NCI-H1105 treated with DMSO at 0.1 percent for 48 hours (cell line): ENCODE data around the gene ZDHHC11.
A peak's percentile ranks its signal among the peaks of the same experiment; 100 is the strongest.
"Not testable (repeated sequence)": the region's sequence is repeated elsewhere in the genome, so short reads cannot be mapped to it uniquely, and the experiment has no call there.

Experiments
- DNase-seq: peaks from one replicate; lab custom pipeline; 2025; lab: John Stamatoyannopoulos, UW

ZDHHC11 gene

GRCh38 chr5:811384-811783 lies 39.4 kb downstream of the ZDHHC11 start:
- DNase-seq: not testable (repeated sequence)

- DNase-seq: not testable (repeated sequence)
Observed at GRCh38 chr5:807719-808514, 42.9 kb downstream of the ZDHHC11 start.

- no peak for DNase-seq
Observed at GRCh38 chr5:801472-801871, 49.3 kb downstream of the ZDHHC11 start.

DNA sequence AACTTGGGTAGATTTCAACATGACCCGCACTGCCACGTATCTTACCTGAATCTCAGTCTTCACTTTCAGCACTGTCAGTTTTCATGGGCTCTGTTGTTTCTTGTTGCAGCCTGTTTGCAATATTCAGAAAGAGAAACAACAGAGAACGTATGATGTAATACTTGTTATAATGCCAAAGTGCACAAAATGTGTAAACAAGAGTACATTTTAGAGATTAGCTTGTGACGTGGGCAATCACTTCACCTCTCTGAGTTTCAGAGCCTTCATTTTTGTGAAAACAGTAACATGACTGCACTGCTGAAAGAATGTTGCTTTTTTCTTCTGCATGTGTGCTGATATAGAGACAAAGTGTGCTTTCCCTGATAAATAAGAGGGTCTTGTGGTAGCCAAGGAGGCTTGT lies 49.7 kb downstream of the ZDHHC11 start:
- not testable (repeated sequence) for DNase-seq

DNA sequence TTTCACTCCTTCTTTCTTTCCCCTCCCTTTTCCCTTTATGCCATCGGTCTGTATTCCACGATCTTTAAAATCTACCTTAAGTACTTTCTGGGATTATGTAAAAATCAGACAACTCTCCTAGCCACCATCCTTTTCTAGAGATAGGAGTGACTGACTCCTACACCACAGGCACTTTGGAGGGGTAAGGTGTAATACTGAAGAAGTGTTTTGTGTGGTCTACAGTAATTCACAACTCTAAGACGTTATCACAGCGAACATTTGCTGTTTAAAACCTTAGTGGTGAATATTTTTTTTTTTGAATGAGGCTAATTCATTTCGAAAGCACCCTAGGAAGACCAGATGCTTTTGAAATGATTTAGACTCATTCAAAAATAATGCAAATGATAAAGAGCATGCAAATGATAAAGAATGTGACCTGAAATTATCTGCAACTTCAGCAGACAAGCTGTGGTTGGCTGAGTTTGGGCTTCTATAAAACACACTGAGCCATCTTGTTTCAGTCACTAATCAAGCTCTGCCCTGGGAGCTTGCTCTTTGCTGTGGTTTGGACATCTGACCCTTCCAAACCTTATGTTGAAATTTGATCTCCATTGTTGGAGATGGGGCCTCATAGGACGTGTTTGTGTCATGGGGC lies 52.2 kb downstream of the ZDHHC11 start:
- not testable (repeated sequence) for DNase-seq

DNA sequence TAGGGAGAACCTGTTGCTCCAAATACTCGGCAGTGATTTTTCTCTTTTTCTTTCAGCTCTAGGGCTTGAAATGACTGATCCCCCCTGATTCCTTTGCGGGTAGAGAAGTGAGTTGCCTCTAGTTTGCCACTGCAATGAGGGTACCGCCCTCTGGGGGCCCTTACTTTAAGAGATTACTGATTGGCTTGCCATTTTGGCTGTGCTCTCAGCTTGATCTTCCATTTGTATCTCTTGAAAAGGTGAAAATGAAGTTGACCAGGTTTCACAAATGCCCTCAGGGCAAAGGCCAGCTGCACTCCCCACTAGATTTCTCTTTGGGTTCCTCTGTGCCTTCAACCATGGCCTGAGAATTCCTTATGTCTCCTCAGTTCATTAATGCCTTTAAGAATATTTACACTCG lies 52.8 kb downstream of the ZDHHC11 start:
- not testable (repeated sequence) for DNase-seq

- DNase-seq: not testable (repeated sequence)
Observed at GRCh38 chr5:795873-796272, 54.9 kb downstream of the ZDHHC11 start.

- DNase-seq: not testable (repeated sequence)
Observed at GRCh38 chr5:794948-795347, 55.8 kb downstream of the ZDHHC11 start.

DNA sequence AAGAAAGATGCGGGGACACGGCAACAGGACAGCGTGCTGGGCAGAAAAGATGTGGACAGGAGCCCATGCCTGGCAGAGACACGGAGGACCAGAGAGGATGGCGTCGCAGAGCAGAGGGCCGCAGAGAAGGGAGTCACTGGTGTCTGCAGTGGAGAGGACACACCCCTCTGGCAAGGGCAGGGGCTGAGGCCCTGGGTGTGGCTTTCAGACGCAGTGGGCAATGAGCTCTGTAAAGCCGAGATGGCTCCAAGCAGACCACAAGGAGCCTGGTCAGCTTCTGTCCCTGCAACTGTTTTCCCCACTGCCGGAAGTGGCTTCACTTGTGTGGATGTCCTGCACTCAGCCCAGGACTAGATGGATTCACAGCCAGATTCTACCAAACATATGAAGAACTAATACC lies 62.1 kb downstream of the ZDHHC11 start:
- not testable (repeated sequence) for DNase-seq

GRCh38 chr5:787857-788233 lies 62.9 kb downstream of the ZDHHC11 start:
- DNase-seq: not testable (repeated sequence)

- not testable (repeated sequence) for DNase-seq
Observed at GRCh38 chr5:787224-787856, 63.4 kb downstream of the ZDHHC11 start.

- peak; percentile 13 for DNase-seq
Observed at GRCh38 chr5:785181-785705, 65.5 kb downstream of the ZDHHC11 start.

DNA sequence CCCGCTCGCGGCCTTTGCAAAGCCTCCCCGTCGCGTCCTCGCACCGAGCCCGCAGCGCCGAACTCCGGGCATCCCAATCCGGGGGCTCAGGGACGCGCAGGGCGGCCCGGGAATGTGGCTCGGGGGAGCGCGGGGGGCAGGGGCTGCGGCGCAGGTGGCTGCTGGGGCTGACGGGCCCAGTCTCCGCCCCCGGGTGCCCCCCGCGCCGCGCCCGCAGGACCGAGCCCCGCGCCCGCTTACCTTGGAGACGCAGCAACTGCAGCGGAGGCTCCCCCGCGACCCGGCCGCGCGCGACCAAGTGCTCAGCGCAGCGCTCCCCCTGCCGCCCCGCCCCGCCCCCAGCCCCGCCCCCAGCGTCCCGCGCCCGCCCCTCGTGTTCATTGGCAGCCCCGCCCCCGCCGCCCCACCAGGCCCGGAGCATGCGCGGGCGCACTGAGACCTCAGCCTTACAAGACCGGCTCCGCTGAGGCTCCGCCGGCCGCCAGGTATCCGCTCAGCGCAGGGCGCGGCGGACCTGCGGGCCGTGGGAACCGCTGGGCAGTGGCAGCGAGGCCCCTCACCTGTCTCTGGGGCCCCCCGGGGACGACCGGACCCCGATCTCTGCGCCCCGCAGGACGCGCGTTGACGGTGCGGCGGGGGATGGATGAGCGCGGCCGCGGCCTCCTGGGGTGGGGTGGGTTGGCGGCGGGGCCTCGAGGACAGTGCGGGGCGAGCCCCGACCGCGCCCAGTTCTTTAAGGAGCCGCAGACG lies 66.2 kb downstream of the ZDHHC11 start, which contains the start of gene ZDHHC11B:
ZDHHC11B (minus strand) TSS at position 302 of the 750 bp plus-strand sequence. CDS start 17,810 bp downstream, outside the sequence.
- DNase-seq: peak; percentile 87

DNA sequence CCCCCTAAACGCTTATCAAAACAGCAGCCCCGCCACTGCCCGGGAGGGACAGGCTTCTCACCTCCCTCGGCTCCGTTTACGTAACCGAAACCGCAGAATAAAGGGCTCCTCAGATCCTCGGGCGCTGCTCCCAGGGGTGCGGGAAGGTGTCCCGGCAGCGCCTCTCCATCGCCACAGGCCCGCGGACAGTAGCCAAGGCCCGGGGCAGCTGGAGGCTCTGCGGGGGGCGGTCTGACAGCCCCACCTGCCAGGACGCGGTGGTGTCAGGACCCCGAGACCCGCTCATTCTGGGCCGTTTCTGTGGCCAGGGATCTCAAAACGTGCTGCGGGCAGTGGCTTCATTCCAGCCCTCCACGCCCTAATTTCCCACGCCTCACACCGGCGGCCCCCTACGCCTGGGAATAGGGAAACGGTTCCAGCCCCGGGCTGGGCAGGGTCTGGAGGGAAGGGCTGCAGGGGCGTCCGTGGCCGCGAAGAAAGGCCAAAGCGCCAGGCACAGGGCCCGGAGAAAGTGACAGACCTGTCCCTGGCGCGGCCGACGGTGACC lies 66.8 kb downstream of the ZDHHC11 start:
- peak; percentile 19 for DNase-seq

- peak; percentile 31 for DNase-seq
Observed at GRCh38 chr5:783049-783802, 67.6 kb downstream of the ZDHHC11 start.

DNA sequence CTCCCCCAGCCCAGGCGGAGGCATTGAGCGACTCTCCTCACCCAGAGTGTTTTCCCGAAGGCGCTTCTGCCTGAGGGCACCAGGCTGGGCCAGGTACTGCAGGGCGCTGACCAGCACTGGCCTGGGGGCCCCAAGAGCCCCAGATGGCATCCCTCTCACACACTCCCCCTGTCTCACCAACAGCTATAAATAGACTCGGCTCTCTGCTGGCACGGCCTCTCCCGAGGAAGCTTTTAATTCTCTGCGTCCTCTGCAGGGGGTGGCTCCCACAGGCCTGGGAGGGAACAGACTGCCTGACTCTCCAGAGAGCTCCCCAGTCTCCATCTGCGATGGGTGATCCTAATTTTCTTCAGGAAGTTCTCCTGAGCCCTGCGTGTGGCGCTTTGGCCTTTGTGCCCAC lies 68.4 kb downstream of the ZDHHC11 start:
- not testable (repeated sequence) for DNase-seq

DNA sequence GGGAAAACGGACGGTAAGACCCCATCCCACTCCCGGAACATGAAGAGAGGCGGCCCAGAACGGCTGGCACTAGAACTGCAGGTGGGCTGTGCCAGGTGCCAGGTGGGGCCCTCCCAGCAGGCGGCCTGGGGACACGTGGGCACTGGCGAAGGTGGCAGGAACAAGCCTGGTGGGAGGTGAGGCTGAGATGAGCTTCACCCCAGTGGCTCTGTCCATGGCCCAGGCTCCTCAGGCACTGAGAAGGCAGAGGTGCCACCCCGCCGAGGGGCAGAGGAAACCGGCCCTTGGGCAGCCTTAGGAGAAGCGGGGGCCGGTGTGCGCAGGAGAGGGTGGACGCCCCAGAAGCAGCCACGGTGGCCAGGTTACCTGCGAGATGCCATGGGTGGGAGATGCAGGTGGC lies 70.2 kb downstream of the ZDHHC11 start:
- DNase-seq: not testable (repeated sequence)

- not testable (repeated sequence) for DNase-seq
Observed at GRCh38 chr5:778967-779366, 71.8 kb downstream of the ZDHHC11 start.

DNA sequence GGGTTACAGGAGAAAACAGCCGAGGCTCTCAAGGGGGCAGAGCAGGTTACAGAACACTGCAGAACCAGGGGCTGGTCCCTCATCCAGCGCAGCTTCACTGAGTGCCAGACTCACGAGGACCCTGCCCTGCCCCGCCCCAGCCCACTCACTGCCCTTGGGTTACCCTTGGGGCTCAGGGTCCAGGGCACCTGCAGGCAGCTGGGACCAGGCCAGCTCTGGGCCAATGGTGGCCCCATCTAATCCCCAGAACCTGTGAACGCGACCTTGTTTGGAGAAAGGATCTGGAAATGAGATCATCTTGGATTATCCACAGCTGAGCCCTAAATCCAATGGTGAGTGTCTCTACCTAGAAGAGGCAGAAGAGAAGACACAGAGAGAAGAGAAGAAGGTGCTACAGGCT lies 72.4 kb downstream of the ZDHHC11 start:
- DNase-seq: not testable (repeated sequence)

GRCh38 chr5:777756-778161 lies 73.0 kb downstream of the ZDHHC11 start:
- no peak for DNase-seq
